PC-9 (cell line): ENCODE data around the gene CDC20B.

Experiments used
- EZH2 ChIP-seq: fragments of 200-600 bp; sonication (generic); IDR thresholded peaks from 2 replicates; pipeline ENCODE4 v1.8.0; 2017; ENCODE audit warnings: antibody characterized with exemption, low read depth
- TF ChIP-seq, protein P1 (sequence below): fragments of 200-600 bp; sonication (generic); conservative IDR thresholded peaks from 2 replicates; pipeline ENCODE4 v1.6.1; 2017; ENCODE audit warnings: mixed run types, antibody characterized with exemption, mild to moderate bottlenecking, moderate library complexity

DNA sequence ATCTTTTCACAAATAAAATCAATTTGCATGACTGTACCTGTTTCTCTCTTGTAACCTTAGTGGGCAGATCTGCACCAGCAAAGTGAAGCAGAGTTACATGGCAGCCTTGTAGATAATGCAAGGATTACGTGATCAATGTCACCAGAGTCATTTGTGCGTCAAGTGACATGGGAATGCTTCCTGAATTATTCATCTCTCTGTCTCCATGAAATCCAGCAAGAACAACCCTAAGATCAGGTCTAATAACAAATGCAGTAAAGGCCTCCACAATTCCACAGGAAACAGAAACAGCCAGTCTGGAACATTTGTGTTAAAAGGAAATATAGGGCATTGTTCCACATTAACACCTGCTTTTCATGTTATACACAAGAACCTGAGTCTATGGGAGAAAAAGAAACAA is 62.8 kb downstream of the CDC20B start:
- TF ChIP-seq, protein P1, sequence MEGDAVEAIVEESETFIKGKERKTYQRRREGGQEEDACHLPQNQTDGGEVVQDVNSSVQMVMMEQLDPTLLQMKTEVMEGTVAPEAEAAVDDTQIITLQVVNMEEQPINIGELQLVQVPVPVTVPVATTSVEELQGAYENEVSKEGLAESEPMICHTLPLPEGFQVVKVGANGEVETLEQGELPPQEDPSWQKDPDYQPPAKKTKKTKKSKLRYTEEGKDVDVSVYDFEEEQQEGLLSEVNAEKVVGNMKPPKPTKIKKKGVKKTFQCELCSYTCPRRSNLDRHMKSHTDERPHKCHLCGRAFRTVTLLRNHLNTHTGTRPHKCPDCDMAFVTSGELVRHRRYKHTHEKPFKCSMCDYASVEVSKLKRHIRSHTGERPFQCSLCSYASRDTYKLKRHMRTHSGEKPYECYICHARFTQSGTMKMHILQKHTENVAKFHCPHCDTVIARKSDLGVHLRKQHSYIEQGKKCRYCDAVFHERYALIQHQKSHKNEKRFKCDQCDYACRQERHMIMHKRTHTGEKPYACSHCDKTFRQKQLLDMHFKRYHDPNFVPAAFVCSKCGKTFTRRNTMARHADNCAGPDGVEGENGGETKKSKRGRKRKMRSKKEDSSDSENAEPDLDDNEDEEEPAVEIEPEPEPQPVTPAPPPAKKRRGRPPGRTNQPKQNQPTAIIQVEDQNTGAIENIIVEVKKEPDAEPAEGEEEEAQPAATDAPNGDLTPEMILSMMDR: no peak
- no peak for TF ChIP-seq EZH2
